NOMO-1 (cell line): Measurements from ENCODE around the gene GP5.

Experiments used
- DNase-seq, 2 experiments: peaks; one replicate each; lab custom pipeline; 2025; ENCODE audit not compliant: unreplicated experiment in 2 of 2; lab: John Stamatoyannopoulos, UW

The GP5 gene

GRCh38 chr3:194399874-194400411, 877 bp upstream of the GP5 start:
- DNase-seq: peak; percentile 15 to 31

GRCh38 chr3:194397757-194398312, 1.2 kb downstream of the GP5 start:
- no peak for DNase-seq

GRCh38 chr3:194396859-194397756, 2.0 kb downstream of the GP5 start:
- peak in 1 of 2 experiments; percentile 42 for DNase-seq

- DNase-seq: no peak
Measured at GRCh38 chr3:194396539-194396858, 2.6 kb downstream of the GP5 start.

GRCh38 chr3:194395778-194396538, 3.1 kb downstream of the GP5 start:
- peak; percentile 52 to 60 for DNase-seq

- no peak for DNase-seq
Measured at GRCh38 chr3:194395212-194395611, 3.9 kb downstream of the GP5 start.

- DNase-seq: no peak
Measured at GRCh38 chr3:194392576-194392975, 6.5 kb downstream of the GP5 start.

- DNase-seq: no peak
Measured at GRCh38 chr3:194390835-194391234, 8.2 kb downstream of the GP5 start.

- no peak for DNase-seq
Measured at GRCh38 chr3:194389269-194389668, 9.8 kb downstream of the GP5 start.

- DNase-seq: no peak
Measured at GRCh38 chr3:194387926-194388418, 11.1 kb downstream of the GP5 start.

- DNase-seq: no peak
Measured at GRCh38 chr3:194387276-194387675, 11.8 kb downstream of the GP5 start.

- peak; percentile 22 to 36 for DNase-seq
Measured at GRCh38 chr3:194386648-194387047, 12.4 kb downstream of the GP5 start.

- DNase-seq: no peak
Measured at GRCh38 chr3:194386066-194386465, 13.0 kb downstream of the GP5 start.

GRCh38 chr3:194384569-194385001, 14.5 kb downstream of the GP5 start:
- no peak for DNase-seq

- DNase-seq: no peak
Measured at GRCh38 chr3:194384156-194384555, 14.9 kb downstream of the GP5 start.

- DNase-seq: no peak
Measured at GRCh38 chr3:194383276-194383940, 15.7 kb downstream of the GP5 start.

- no peak for DNase-seq
Measured at GRCh38 chr3:194382892-194383223, 16.2 kb downstream of the GP5 start.

GRCh38 chr3:194382196-194382891, 16.7 kb downstream of the GP5 start:
- no peak for DNase-seq

GRCh38 chr3:194381460-194381875, 17.6 kb downstream of the GP5 start:
- no peak for DNase-seq

- DNase-seq: no peak
Measured at GRCh38 chr3:194380326-194380725, 18.7 kb downstream of the GP5 start.
